ENCODE results near the gene IL34.

DNA sequence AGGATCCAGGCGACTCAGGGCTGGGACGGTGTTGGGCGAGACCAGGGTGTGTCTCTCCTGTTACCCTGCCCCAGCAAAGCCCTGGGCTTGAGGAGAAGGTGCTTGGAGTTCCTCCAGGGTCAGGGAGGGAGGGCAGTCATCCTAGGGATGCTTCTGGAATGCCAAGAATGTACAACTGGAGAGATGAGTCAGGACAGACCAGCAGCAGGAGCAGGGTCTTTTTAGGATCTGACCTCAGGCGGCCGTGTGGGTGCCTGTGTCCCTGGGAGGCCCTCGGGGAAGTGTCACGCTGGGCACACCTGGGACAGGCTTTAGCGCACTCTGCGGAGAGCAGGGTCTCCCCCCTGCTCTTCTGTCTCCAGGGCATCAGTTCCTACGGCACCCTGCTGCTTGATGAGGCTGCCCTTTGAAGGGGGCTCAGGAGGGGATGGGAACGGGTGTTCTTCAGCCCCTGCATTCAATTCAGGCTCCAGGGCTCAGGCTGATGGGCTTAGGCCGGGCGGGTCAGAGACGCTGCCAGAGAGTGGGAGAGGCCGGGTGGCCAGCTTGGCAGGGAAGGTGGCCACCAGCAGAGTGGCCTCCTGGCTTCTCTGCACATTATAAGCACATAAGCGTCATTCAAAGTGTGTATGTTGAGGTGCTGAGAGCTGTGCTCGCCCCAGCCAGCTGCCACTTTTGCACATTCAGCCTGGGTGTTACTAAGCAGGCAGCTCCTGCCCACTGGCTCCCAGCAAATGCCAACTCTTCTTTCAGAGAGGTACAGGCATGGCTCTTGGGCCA is 47.9 kb downstream of the IL34 start:
- TF ChIP-seq CTCF (IDR thresholded peaks at IDR 0.05; ENCODE audit: low read depth, low read length) (no peak), EZH2phosphoT487 (IDR thresholded peaks at IDR 0.05; ENCODE audit: low read depth) (no peak)
